Keratinocyte (primary cell): ENCODE measurements around the gene DSCAM. TPM values are rescaled to one million over a fixed set of nuclear protein-coding genes. Genes with fewer than 3 reads are reported as not detected.

Experiments used
- DNase-seq: peaks from one replicate; pipeline ENCODE4 v3.0.0-alpha.2; 2011; ENCODE audit warnings: low read depth, missing footprints, low spot score
- FAIRE-seq: peaks from 2 replicates; lab custom pipeline; 2011; peaks lifted over from hg19 to GRCh38; lab: Jason Lieb, UNC
- H2AFZ ChIP-seq: 2 replicates; pipeline ENCODE4 v1.6.0; 2012; ENCODE audit warnings: low read length, control low read depth, inconsistent platforms; ENCODE audit not compliant: control insufficient read depth
- H3K27ac ChIP-seq: 2 replicates; pipeline ENCODE4 v1.5.1; 2011; ENCODE audit warnings: low read length; ENCODE audit not compliant: control insufficient read depth, insufficient read depth
- H3K27me3 ChIP-seq: 3 replicates; pipeline ENCODE4 v1.6.0; 2011; ENCODE audit warnings: low read length; ENCODE audit not compliant: control insufficient read depth, insufficient read depth; ENCODE audit errors: extremely low read depth
- H3K36me3 ChIP-seq, 2 experiments: 2 replicates in 1 of 2; 3 replicates in 1 of 2; pipeline ENCODE4 v1.5.1; 2011; ENCODE audit warnings: low read length in 2 of 2, mild to moderate bottlenecking in 1 of 2; ENCODE audit not compliant: control insufficient read depth in 2 of 2, insufficient read depth in 2 of 2; ENCODE audit errors: extremely low read depth in 1 of 2
- H3K4me1 ChIP-seq: 3 replicates; pipeline ENCODE4 v1.5.1; 2011; ENCODE audit warnings: low read length; ENCODE audit not compliant: control insufficient read depth, insufficient read depth; ENCODE audit errors: extremely low read depth
- H3K4me2 ChIP-seq: 3 replicates; pipeline ENCODE4 v1.6.0; 2011; ENCODE audit warnings: low read depth, low read length; ENCODE audit not compliant: control insufficient read depth, insufficient read depth; ENCODE audit errors: extremely low read depth
- H3K4me3 ChIP-seq, 3 experiments: fragments of 200-600 bp in 1 of 3; sonication (generic) in 1 of 3; 2 replicates in 2 of 3; 3 replicates in 1 of 3; pipeline ENCODE4 v1.5.1; 2011 to 2016; ENCODE audit warnings: low read length in 3 of 3, mild to moderate bottlenecking in 3 of 3, control low read depth in 2 of 3, inconsistent platforms in 1 of 3, low read depth in 1 of 3, mixed read lengths in 1 of 3, mixed run types in 1 of 3, moderate library complexity in 1 of 3; ENCODE audit not compliant: control insufficient read depth in 2 of 3, insufficient read depth in 2 of 3; ENCODE audit errors: extremely low read depth in 1 of 3
- H3K79me2 ChIP-seq: 2 replicates; pipeline ENCODE4 v1.6.0; 2012; ENCODE audit warnings: low read length; ENCODE audit not compliant: control insufficient read depth, insufficient read depth
- H3K9ac ChIP-seq: 3 replicates; pipeline ENCODE4 v1.6.0; 2011; ENCODE audit warnings: low read length; ENCODE audit not compliant: control insufficient read depth, insufficient read depth; ENCODE audit errors: extremely low read depth
- H3K9me1 ChIP-seq: 3 replicates; pipeline ENCODE4 v1.6.0; 2011; ENCODE audit warnings: low read length; ENCODE audit not compliant: control insufficient read depth, insufficient read depth; ENCODE audit errors: extremely low read depth
- H3K9me3 ChIP-seq: 2 replicates; pipeline ENCODE4 v1.5.1; 2012; ENCODE audit warnings: low read depth, low read length; ENCODE audit not compliant: control insufficient read depth
- H4K20me1 ChIP-seq: 3 replicates; pipeline ENCODE4 v1.6.0; 2011; ENCODE audit warnings: low read length; ENCODE audit not compliant: control insufficient read depth, insufficient read depth; ENCODE audit errors: extremely low read depth
- EZH2 ChIP-seq: IDR thresholded peaks from one replicate; pipeline ENCODE4 v1.6.1; 2012; ENCODE audit warnings: inconsistent platforms, mild to moderate bottlenecking, low read length, moderate library complexity
- dilution Hi-C: fragments of 300-500 bp; cut with MboI; formaldehyde crosslinking; loops from one replicate; pipeline ENCODE4 v1.7.0; 2020; ENCODE audit warnings: low sequenced_read_pairs; ENCODE audit not compliant: extremely low pct_ligation_motif_present
- polyA plus RNA-seq, 5 experiments: library from polyadenylated mRNA; depleted of rRNA in 3 of 5; stranded (reverse) in 3 of 5; stranded (forward) in 1 of 5; unstranded in 1 of 5; fragments of >200 nt; gene quantifications; 1 replicate in 1 of 5; 2 replicates in 3 of 5; 3 replicates in 1 of 5; pipeline versions ENCODE4 v1.2.1 to v1.2.3, GENCODE V29; 2011 to 2012; ENCODE audit warnings: missing spikeins in 2 of 5, low read depth in 1 of 5, low replicate concordance in 1 of 5
- TF ChIP-seq, protein P1 (sequence below), 3 experiments: IDR thresholded peaks in 1 of 3; conservative IDR thresholded peaks in 1 of 3; optimal IDR thresholded peaks in 1 of 3; 2 replicates in 2 of 3; 3 replicates in 1 of 3; pipeline versions ENCODE3 to v1.5.1; 2011; ENCODE audit warnings: low read length in 3 of 3, mild to moderate bottlenecking in 3 of 3, moderate library complexity in 2 of 3, control low read depth in 1 of 3, inconsistent platforms in 1 of 3; ENCODE audit not compliant: insufficient read depth in 2 of 3; ENCODE audit errors: extremely low read depth in 1 of 3

DSCAM gene
- polyA plus RNA-seq, 1 donor (not counting 4 experiments of a cell fraction or from before 2014, with no cell fraction given): 2.1 TPM

- Histone ChIP-seq H3K4me2 (no peak overlapping the region), H3K27ac (no peak overlapping the region), H2AFZ (no peak overlapping the region), H3K36me3 (no peaks in the 10 kb centered on the region), H3K9me3 (no peaks in the 10 kb centered on the region), H3K4me3 (no peak overlapping the region), H3K9me1 (no peaks in the 10 kb centered on the region), H3K27me3 (no peaks in the 10 kb centered on the region), H3K4me1 (no peaks in the 10 kb centered on the region), H3K79me2 (no peaks in the 10 kb centered on the region), H3K9ac (no peak overlapping the region), H4K20me1 (no peaks in the 10 kb centered on the region)
- no peak for FAIRE-seq
- dilution Hi-C loops: no loop called here
- TF ChIP-seq, protein P1, sequence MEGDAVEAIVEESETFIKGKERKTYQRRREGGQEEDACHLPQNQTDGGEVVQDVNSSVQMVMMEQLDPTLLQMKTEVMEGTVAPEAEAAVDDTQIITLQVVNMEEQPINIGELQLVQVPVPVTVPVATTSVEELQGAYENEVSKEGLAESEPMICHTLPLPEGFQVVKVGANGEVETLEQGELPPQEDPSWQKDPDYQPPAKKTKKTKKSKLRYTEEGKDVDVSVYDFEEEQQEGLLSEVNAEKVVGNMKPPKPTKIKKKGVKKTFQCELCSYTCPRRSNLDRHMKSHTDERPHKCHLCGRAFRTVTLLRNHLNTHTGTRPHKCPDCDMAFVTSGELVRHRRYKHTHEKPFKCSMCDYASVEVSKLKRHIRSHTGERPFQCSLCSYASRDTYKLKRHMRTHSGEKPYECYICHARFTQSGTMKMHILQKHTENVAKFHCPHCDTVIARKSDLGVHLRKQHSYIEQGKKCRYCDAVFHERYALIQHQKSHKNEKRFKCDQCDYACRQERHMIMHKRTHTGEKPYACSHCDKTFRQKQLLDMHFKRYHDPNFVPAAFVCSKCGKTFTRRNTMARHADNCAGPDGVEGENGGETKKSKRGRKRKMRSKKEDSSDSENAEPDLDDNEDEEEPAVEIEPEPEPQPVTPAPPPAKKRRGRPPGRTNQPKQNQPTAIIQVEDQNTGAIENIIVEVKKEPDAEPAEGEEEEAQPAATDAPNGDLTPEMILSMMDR (optimal IDR thresholded peaks at IDR 0.05 in 1 of 3, IDR thresholded peaks at IDR 0.05 in 1 of 3, conservative IDR thresholded peaks at IDR 0.05 in 1 of 3; ENCODE audit: extremely low read depth in 1 of 3, insufficient read depth in 2 of 3, low read length in 3 of 3): no peak
- no peak for TF ChIP-seq EZH2
- DNase-seq: no peak
Observed at GRCh38 chr21:40080385-40080784, 766.6 kb downstream of the DSCAM start.

DNA sequence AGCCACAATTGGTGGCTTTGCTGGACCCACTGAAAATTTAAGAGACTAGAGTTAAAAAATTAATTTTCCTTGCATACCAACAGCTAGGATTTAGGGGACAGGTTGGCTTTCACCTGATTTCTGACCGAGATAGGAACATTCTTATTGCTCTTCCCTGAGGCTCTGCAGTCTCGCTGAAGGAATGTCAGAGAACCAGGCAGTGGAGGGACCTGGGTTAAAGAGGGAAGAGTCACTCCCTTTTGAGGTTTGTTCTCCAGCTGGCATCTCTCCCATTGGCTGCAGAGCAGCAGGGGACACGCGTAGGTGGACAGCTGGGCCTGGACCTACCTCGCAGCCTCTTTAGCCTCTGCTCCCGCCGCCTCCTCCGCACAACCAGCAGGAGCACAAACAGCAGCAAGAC, 772.2 kb downstream of the DSCAM start:
- no peaks in the 10 kb centered on the region for H3K36me3 ChIP-seq
- no peaks in the 10 kb centered on the region for H3K79me2 ChIP-seq
- H3K9me3 ChIP-seq: no peaks in the 10 kb centered on the region
- no peak overlapping the region for H3K4me2 ChIP-seq
- dilution Hi-C loops: no loop called here
- H3K27me3 ChIP-seq: no peaks in the 10 kb centered on the region
- no peaks in the 10 kb centered on the region for H4K20me1 ChIP-seq
- TF ChIP-seq EZH2: no peak
- TF ChIP-seq, protein P1 (optimal IDR thresholded peaks at IDR 0.05 in 1 of 3, IDR thresholded peaks at IDR 0.05 in 1 of 3, conservative IDR thresholded peaks at IDR 0.05 in 1 of 3; ENCODE audit: extremely low read depth in 1 of 3, insufficient read depth in 2 of 3, low read length in 3 of 3): no peak
- FAIRE-seq: no peak
- no peaks in the 10 kb centered on the region for H3K9me1 ChIP-seq
- DNase-seq: no peak
- no peak overlapping the region for H2AFZ ChIP-seq
- no peak overlapping the region for H3K9ac ChIP-seq
- no peaks in the 10 kb centered on the region for H3K4me1 ChIP-seq
- no peak overlapping the region for H3K27ac ChIP-seq
- H3K4me3 ChIP-seq: no peak overlapping the region
